Stimulated activated CD4-positive, alpha-beta T cell treated with anti-CD3 and anti-CD28 coated beads, Interleukin-12 subunit alpha, Interleukin-12 subunit beta, amount 100 ng/mL, for 4 hours (primary cell): ENCODE data around the gene IL1RN.

Experiments
- DNase-seq: peaks from one replicate; pipeline ENCODE4 v3.0.0-alpha.2; 2020

The IL1RN gene

GRCh38 chr2:113129519-113130078 is 2.2 kb downstream of the IL1RN start:
- DNase-seq = no peak

GRCh38 chr2:113131352-113132185 is 4.2 kb downstream of the IL1RN start:
- no peak for DNase-seq

GRCh38 chr2:113132414-113133021 is 5.1 kb downstream of the IL1RN start:
- no peak for DNase-seq

- no peak for DNase-seq
These were observed 6.6 kb downstream of the IL1RN start for GRCh38 chr2:113133704-113134598.

GRCh38 chr2:113134717-113135116 is 7.3 kb downstream of the IL1RN start:
- no peak for DNase-seq

GRCh38 chr2:113135317-113135716 is 7.9 kb downstream of the IL1RN start:
- no peak for DNase-seq

- no peak for DNase-seq
These were observed 9.7 kb downstream of the IL1RN start for GRCh38 chr2:113136828-113137775.

GRCh38 chr2:113137827-113138226 is 10.4 kb downstream of the IL1RN start:
- no peak for DNase-seq

- no peak for DNase-seq
These were observed 11.3 kb downstream of the IL1RN start for GRCh38 chr2:113138428-113139322.

- DNase-seq = no peak
These were observed 14.1 kb downstream of the IL1RN start for GRCh38 chr2:113141451-113141850.

GRCh38 chr2:113142290-113142689 is 14.9 kb downstream of the IL1RN start:
- no peak for DNase-seq

GRCh38 chr2:113144259-113144658 is 16.9 kb downstream of the IL1RN start:
- DNase-seq = no peak

GRCh38 chr2:113148606-113149552 is 21.5 kb downstream of the IL1RN start:
- DNase-seq = no peak

GRCh38 chr2:113149553-113150257 is 22.3 kb downstream of the IL1RN start:
- no peak for DNase-seq

GRCh38 chr2:113150258-113150601 is 22.8 kb downstream of the IL1RN start:
- no peak for DNase-seq

GRCh38 chr2:113155331-113155730 is 27.9 kb downstream of the IL1RN start:
- no peak for DNase-seq

- no peak for DNase-seq
These were observed 29.1 kb downstream of the IL1RN start for GRCh38 chr2:113156278-113157117.
